HepG2 (cell line): ENCODE measurements around the gene PKIG. TPM values are rescaled to one million over a fixed set of nuclear protein-coding genes. Genes with fewer than 3 reads are reported as not detected.
A peak's percentile ranks its signal among the peaks of the same experiment; 100 is the strongest.

Source experiments
- GTF3A ChIP-seq: sonication (generic); formaldehyde crosslinking; conservative IDR thresholded peaks from 2 replicates; pipeline ENCODE4 v1.4.0; 2020; ENCODE audit warnings: mild to moderate bottlenecking, missing genetic modification reagents
- HOMEZ ChIP-seq: IDR thresholded peaks from 2 replicates; pipeline ENCODE4 v1.6.1; 2016; ENCODE audit warnings: low read depth
- IKZF4 ChIP-seq: sonication (generic); formaldehyde crosslinking; IDR thresholded peaks from 2 replicates; pipeline ENCODE4 v1.5.1; 2020; ENCODE audit warnings: borderline replicate concordance, mild to moderate bottlenecking, low read depth, missing genetic modification reagents; ENCODE audit errors: not compliant biosample characterization
- PRPF4 ChIP-seq: fragments of 200-400 bp; formaldehyde crosslinking; IDR thresholded peaks from 2 replicates; pipeline ENCODE4 v1.6.1; 2016; ENCODE audit warnings: low read length, low read depth; ENCODE audit not compliant: poor library complexity, severe bottlenecking
- RNF2 ChIP-seq: fragments of 450-650 bp; conservative IDR thresholded peaks from 2 replicates; pipeline ENCODE4 v1.6.1; 2016; ENCODE audit warnings: low read depth
- SNAPC4 ChIP-seq: sonication (generic); formaldehyde crosslinking; IDR thresholded peaks from 2 replicates; pipeline ENCODE4 v1.4.0; 2020; ENCODE audit warnings: mild to moderate bottlenecking, missing genetic modification reagents
- SNAPC5 ChIP-seq: sonication (generic); formaldehyde crosslinking; IDR thresholded peaks from 2 replicates; pipeline ENCODE4 v1.8.1; 2023; ENCODE audit warnings: mild to moderate bottlenecking, missing genetic modification reagents, borderline replicate concordance
- SP1 ChIP-seq, 2 experiments: fragments of 450-650 bp in 1 of 2; sonication (generic) in 1 of 2; formaldehyde crosslinking in 1 of 2; IDR thresholded peaks; 2 replicates each; pipeline versions ENCODE4 v1.4.0 to v1.6.1; 2016 to 2020; ENCODE audit warnings: missing genetic modification reagents in 1 of 2
- SRY ChIP-seq: sonication (generic); formaldehyde crosslinking; IDR thresholded peaks from 2 replicates; pipeline ENCODE4 v1.8.0; 2022; ENCODE audit warnings: mild to moderate bottlenecking, missing genetic modification reagents
- ZBTB2 ChIP-seq: sonication (generic); formaldehyde crosslinking; IDR thresholded peaks from 2 replicates; pipeline ENCODE4 v1.8.0; 2022; ENCODE audit warnings: low read depth, missing genetic modification reagents
- ZMYM4 ChIP-seq: sonication (generic); formaldehyde crosslinking; IDR thresholded peaks from 2 replicates; pipeline ENCODE4 v1.8.1; 2023; ENCODE audit warnings: mild to moderate bottlenecking, missing genetic modification reagents
- ZNF687 ChIP-seq: sonication (generic); formaldehyde crosslinking; IDR thresholded peaks from 2 replicates; pipeline ENCODE4 v1.5.1; 2020; ENCODE audit warnings: mild to moderate bottlenecking, missing genetic modification reagents, moderate library complexity
- ZNF776 ChIP-seq: sonication (generic); formaldehyde crosslinking; IDR thresholded peaks from 2 replicates; pipeline ENCODE4 v1.4.0; 2020; ENCODE audit warnings: mild to moderate bottlenecking, missing genetic modification reagents
- ZSCAN29 ChIP-seq: sonication (generic); formaldehyde crosslinking; conservative IDR thresholded peaks from 2 replicates; pipeline ENCODE4 v1.4.0; 2020; ENCODE audit warnings: mild to moderate bottlenecking, missing genetic modification reagents
- polyA plus RNA-seq, 8 experiments: library from polyadenylated mRNA; depleted of rRNA in 3 of 8; stranded (reverse) in 7 of 8; unstranded in 1 of 8; fragments of >200 nt; fragmentation: Illumina TruSeq in 4 of 8; extraction: Trizol in 4 of 8; gene quantifications; 2 replicates each; pipeline versions ENCODE4 v1.2.1 to v1.2.3, GENCODE V29; 2011 to 2016; ENCODE audit warnings: low read depth in 4 of 8, missing spikeins in 1 of 8, mixed read lengths in 1 of 8; ENCODE audit not compliant: insufficient read depth in 1 of 8
- total RNA-seq, 5 experiments: library from RNA; depleted of rRNA; stranded (reverse); fragments of >200 nt; fragmentation: Illumina TruSeq; extraction: Trizol; gene quantifications; 2 replicates each; pipeline ENCODE4 v1.2.3, GENCODE V29; 2016; ENCODE audit warnings: low read depth in 1 of 5

Gene PKIG
- total and polyA plus RNA-seq, 2 of the 13 experiments (the other 11 are each of a cell fraction or from before 2014, with no cell fraction given): 30.8 to 44.5 TPM

GRCh38 chr20:44651684-44652423 is 69.5 kb downstream of the PKIG start, which contains the start of gene ADA (continued):
- TF ChIP-seq ZNF687 (CRISPR knock-in tag): peak; percentile 84
- peak; percentile 56; the same call in 1 of the 2 replicates for TF ChIP-seq SNAPC5 (CRISPR knock-in tag)
- no peak for TF ChIP-seq HOMEZ (CRISPR knock-in tag)
- TF ChIP-seq SRY: 0 out of 2 replicates have a peak, but pooled peaks have one; percentile 57
- no peak for TF ChIP-seq GTF3A
- TF ChIP-seq ZMYM4 (CRISPR knock-in tag): no peak
- peak; percentile 88 for TF ChIP-seq ZBTB2 (CRISPR knock-in tag)
- TF ChIP-seq SP1 (IDR thresholded peaks at IDR 0.05): no peak
- TF ChIP-seq SP1 (CRISPR knock-in tag; IDR thresholded peaks at IDR 0.05): peak; percentile 73
- TF ChIP-seq PRPF4: no peak
- TF ChIP-seq RNF2: no peak
- TF ChIP-seq ZSCAN29: peak; percentile 98
- TF ChIP-seq ZNF776 (CRISPR knock-in tag): no peak
- TF ChIP-seq SNAPC4 (CRISPR knock-in tag): no peak
- peak; percentile 33 for TF ChIP-seq IKZF4 (CRISPR knock-in tag)
